H1 (cell line): Measurements from ENCODE around the gene AZI2. TPM values are rescaled to one million over a fixed set of nuclear protein-coding genes. Genes with fewer than 3 reads are reported as not detected.

ENCODE experiments used
- SP1 ChIP-seq: IDR thresholded peaks from 2 replicates; pipeline ENCODE4 v1.6.1; 2011; ENCODE audit warnings: low read depth, low read length
- USF2 ChIP-seq: IDR thresholded peaks from 2 replicates; pipeline ENCODE4 v1.6.1; 2011; ENCODE audit warnings: low read length, improper control_type of control experiment
- polyA plus RNA-seq, 7 experiments: library from polyadenylated mRNA; depleted of rRNA in 3 of 7; stranded (reverse) in 5 of 7; unstranded in 2 of 7; fragments of >200 nt in 5 of 7; fragments of 200-250 nt in 2 of 7; gene quantifications; 1 replicate in 5 of 7; 2 replicates in 1 of 7; 4 replicates in 1 of 7; pipeline versions ENCODE4 v1.2.1 to v1.2.3, GENCODE V29; 2011 to 2013; ENCODE audit warnings: missing spikeins in 2 of 7, mixed read lengths in 2 of 7
- total RNA-seq: library from RNA; stranded (reverse); fragmentation: NEBNext Ultra II Directional; extraction: Animal tissue kit (Norgen Biotek cat#: 25700); gene quantifications from 2 replicates; pipeline ENCODE4 v1.2.1, GENCODE V29; 2021

AZI2 gene
- total and polyA plus RNA-seq, 2 of the 8 experiments (the other 6 are each of a cell fraction or from before 2014, with no cell fraction given), result 17.4 to 39.2 TPM

GRCh38 chr3:28320981-28321380 lies 27.6 kb downstream of the AZI2 start (continued):
- TF ChIP-seq SP1, result no peak
- TF ChIP-seq USF2, result no peak
- TF ChIP-seq, all 59 proteins: peak for 0
